A375 (cell line): ENCODE results near the gene H2BW2. TPM values are rescaled to one million over a fixed set of nuclear protein-coding genes. Genes with fewer than 3 reads are reported as not detected.

ENCODE experiments used
- total RNA-seq: library from RNA; depleted of rRNA; stranded (reverse); fragments of >200 nt; shearing (Covaris generic); gene quantifications from 2 replicates; pipeline ENCODE4 v1.2.3, GENCODE V29; 2014; rRNA removed

H2BW2 gene
- not detected in 2 replicates for total RNA-seq

DNA sequence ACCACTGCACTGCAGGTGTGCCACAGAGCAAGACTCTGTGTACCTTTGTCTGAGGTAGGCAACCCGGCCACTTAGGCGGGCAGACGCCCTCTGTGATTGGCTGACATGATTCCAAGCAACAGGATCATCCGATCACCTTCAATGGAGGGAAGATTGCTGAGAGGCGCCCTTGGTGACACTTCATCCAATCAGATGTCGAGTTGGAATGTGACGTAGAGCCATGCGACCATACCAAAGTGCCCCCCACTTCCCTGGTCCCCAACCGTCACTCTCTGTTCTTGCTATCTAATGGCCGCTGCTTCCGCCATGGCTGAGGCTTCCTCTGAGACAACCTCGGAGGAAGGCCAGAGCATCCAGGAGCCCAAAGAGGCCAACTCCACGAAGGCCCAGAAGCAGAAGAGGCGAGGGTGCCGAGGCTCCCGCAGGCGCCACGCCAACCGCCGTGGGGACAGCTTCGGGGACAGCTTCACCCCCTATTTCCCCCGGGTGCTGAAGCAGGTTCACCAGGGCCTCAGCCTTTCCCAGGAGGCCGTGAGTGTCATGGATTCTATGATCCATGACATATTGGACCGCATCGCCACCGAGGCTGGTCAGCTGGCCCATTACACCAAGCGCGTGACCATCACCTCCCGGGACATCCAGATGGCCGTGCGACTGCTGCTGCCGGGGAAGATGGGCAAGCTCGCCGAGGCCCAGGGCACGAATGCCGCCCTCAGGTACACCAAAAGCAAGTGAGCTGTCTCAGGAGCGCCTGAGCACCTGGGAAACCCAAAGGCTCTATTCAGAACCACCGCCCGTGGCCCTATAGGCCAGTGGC lies at the start of gene H2BW2:
TSS of gene H2BW2 (plus strand) at position 268 of the 817 bp plus-strand sequence. CDS start at position 307, 39 bp downstream.

DNA sequence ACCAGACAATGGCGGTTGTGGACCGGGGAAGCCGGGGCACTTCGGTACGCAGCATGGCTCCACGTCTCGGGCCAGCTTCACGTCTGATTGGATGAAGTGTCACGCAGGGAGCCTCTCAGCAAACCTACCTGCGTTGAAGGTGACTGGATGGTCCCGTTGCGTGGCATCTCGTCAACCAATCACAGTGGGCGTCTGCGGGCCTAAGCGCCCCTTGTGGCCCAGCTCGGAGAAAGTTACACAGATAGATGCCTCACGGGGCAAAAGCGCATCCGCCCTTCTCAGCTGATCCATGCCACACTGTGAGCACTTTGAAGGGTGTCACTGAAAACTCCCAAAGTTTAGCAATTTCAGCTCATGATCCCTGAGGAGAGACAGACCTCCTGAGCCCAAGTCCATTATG lies 26.1 kb upstream of the H2BW2 start, which contains the start of gene H2BW1:
TSS of gene H2BW1 (minus strand) at position 103 of the 400 bp plus-strand sequence. CDS start 132 bp downstream, outside the sequence.

DNA sequence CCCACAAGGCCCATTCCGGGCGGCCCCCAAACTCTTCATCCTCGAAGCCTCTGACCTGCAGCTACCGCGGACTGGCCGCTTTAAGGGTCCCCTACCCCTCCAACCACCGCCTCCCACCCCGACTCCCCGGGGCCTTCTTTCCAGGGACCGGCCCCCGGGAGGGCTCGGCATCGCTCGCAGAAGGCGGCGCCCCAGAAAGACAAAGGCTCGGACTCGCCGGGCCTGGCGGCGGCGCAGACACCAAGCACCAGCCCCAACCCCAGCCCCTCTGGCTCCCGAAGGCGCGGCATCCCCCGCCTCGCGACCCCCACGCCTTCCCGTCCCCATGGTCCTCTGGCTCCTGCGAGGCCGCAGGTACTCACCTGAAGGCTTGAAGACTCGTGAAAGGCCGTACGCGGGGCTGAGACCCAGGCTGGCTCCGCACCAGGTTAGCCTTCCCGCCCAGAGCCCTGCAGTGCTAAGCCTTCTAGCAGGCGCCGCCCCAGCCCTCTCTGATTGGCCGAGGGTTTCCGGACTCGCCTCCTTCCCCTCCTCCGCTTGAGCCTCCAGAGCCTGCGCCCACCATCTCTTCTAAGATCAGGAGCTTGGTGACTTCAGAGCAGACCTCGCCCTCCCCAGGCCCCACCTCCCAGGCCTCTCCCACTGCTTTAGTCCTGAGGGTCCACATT lies 36.2 kb downstream of the H2BW2 start, which contains the start of gene TMSB15C:
TSS of gene TMSB15C (minus strand) at position 459 of the 668 bp plus-strand sequence.

Other genes starting within 250 kb of the H2BW2 start
- gene RAB9B, start 207.7 kb upstream of the H2BW2 start, total RNA-seq: 0.23 and 0.34 TPM in 2 replicates
- gene TMSB15B, start 77.3 kb upstream of the H2BW2 start, total RNA-seq: 1.5 and 2.1 TPM in 2 replicates
- gene H2BW1, start 26.2 kb upstream of the H2BW2 start, total RNA-seq: 2.3 TPM in 1 of 2 replicates, not detected in the other
- gene TMSB15C, start 36.3 kb downstream of the H2BW2 start, total RNA-seq: 0.53 and 0.56 TPM in 2 replicates
- gene ZCCHC18, start 72.6 kb downstream of the H2BW2 start, total RNA-seq: 3.0 TPM in 2 replicates
- 12.5 and 14.4 TPM in 2 replicates for gene SLC25A53, start 117.1 kb downstream of the H2BW2 start, total RNA-seq
- gene FAM199X, start 126.5 kb downstream of the H2BW2 start, total RNA-seq: 13.6 and 14.6 TPM in 2 replicates
- gene ESX1, start 215.0 kb downstream of the H2BW2 start, total RNA-seq: not detected in 2 replicates